Measurements from ENCODE around the gene PDZD8.

The PDZD8 gene

GRCh38 chr10:117373823-117374505 lies 1.3 kb downstream of the PDZD8 start:
- peaks cover 60% of the 10 kb centered on the region for H3K79me2 ChIP-seq (ENCODE audit: low read length)
- H3K9me3 ChIP-seq (ENCODE audit: insufficient read depth, low read length), result no peaks in the 10 kb centered on the region
- TF ChIP-seq CTCF (IDR thresholded peaks at IDR 0.05; ENCODE audit: low read depth, low read length) (no peak), EZH2phosphoT487 (IDR thresholded peaks at IDR 0.05; ENCODE audit: low read depth) (no peak)
- H3K36me3 ChIP-seq (replicated peaks; ENCODE audit: low read depth, low read length), result no peaks in the 10 kb centered on the region
- peaks cover 25% of the 10 kb centered on the region for H4K20me1 ChIP-seq (ENCODE audit: insufficient read depth, low read length)
- H2AFZ ChIP-seq (ENCODE audit: low read depth, low read length), result no peak overlapping the region
- H3K4me1 ChIP-seq (ENCODE audit: low read length), result peaks cover 16% of the 10 kb centered on the region
- H3K4me2 ChIP-seq (ENCODE audit: low read length), result peak overlapping the region; percentile 93
- H3K9ac ChIP-seq (ENCODE audit: low read length), result peak overlapping the region; percentile 81
- peak overlapping the region; percentile 83 for H3K4me3 ChIP-seq (ENCODE audit: low read length)
- H3K27ac ChIP-seq (ENCODE audit: low read length), result no peak overlapping the region
- H3K27me3 ChIP-seq (ENCODE audit: low read depth, low read length), result 0 out of 2 replicates have a peak, but pooled peaks cover 4% of the 10 kb centered on the region

- Histone ChIP-seq H2AFZ (ENCODE audit: low read depth, low read length) (no peak overlapping the region), H3K4me1 (ENCODE audit: low read length) (peaks cover 24% of the 10 kb centered on the region), H3K27ac (ENCODE audit: low read length) (no peak overlapping the region), H3K4me2 (ENCODE audit: low read length) (no peak overlapping the region), H4K20me1 (ENCODE audit: insufficient read depth, low read length) (peaks cover 40% of the 10 kb centered on the region), H3K36me3 (replicated peaks; ENCODE audit: low read depth, low read length) (no peaks in the 10 kb centered on the region), H3K79me2 (ENCODE audit: low read length) (peaks cover 97% of the 10 kb centered on the region), H3K27me3 (ENCODE audit: low read depth, low read length) (no peaks in the 10 kb centered on the region), H3K9ac (ENCODE audit: low read length) (no peak overlapping the region), H3K4me3 (ENCODE audit: low read length) (no peak overlapping the region), H3K9me3 (ENCODE audit: insufficient read depth, low read length) (no peaks in the 10 kb centered on the region)
- no peak for TF ChIP-seq CTCF (IDR thresholded peaks at IDR 0.05; ENCODE audit: low read depth, low read length)
- no peak for TF ChIP-seq EZH2phosphoT487 (IDR thresholded peaks at IDR 0.05; ENCODE audit: low read depth)
These were observed 5.0 kb downstream of the PDZD8 start for GRCh38 chr10:117370205-117370604.

GRCh38 chr10:117367718-117368117 lies 7.5 kb downstream of the PDZD8 start:
- no peak overlapping the region for H3K4me3 ChIP-seq (ENCODE audit: low read length)
- H3K27me3 ChIP-seq (ENCODE audit: low read depth, low read length), result no peaks in the 10 kb centered on the region
- H3K79me2 ChIP-seq (ENCODE audit: low read length), result peaks cover 98% of the 10 kb centered on the region
- H3K9me3 ChIP-seq (ENCODE audit: insufficient read depth, low read length), result no peaks in the 10 kb centered on the region
- H4K20me1 ChIP-seq (ENCODE audit: insufficient read depth, low read length), result peaks cover 48% of the 10 kb centered on the region
- H3K9ac ChIP-seq (ENCODE audit: low read length), result no peak overlapping the region
- TF ChIP-seq CTCF (IDR thresholded peaks at IDR 0.05; ENCODE audit: low read depth, low read length) (no peak), EZH2phosphoT487 (IDR thresholded peaks at IDR 0.05; ENCODE audit: low read depth) (no peak)
- no peak overlapping the region for H3K4me2 ChIP-seq (ENCODE audit: low read length)
- H3K36me3 ChIP-seq (replicated peaks; ENCODE audit: low read depth, low read length), result no peaks in the 10 kb centered on the region
- H2AFZ ChIP-seq (ENCODE audit: low read depth, low read length), result no peak overlapping the region
- no peak overlapping the region for H3K27ac ChIP-seq (ENCODE audit: low read length)
- peaks cover 36% of the 10 kb centered on the region for H3K4me1 ChIP-seq (ENCODE audit: low read length)

GRCh38 chr10:117366741-117367140 lies 8.5 kb downstream of the PDZD8 start:
- TF ChIP-seq CTCF (IDR thresholded peaks at IDR 0.05; ENCODE audit: low read depth, low read length) (no peak), EZH2phosphoT487 (IDR thresholded peaks at IDR 0.05; ENCODE audit: low read depth) (no peak)
- Histone ChIP-seq H3K4me2 (ENCODE audit: low read length) (no peak overlapping the region), H3K9ac (ENCODE audit: low read length) (no peak overlapping the region), H3K36me3 (replicated peaks; ENCODE audit: low read depth, low read length) (no peaks in the 10 kb centered on the region), H3K79me2 (ENCODE audit: low read length) (peaks cover 98% of the 10 kb centered on the region), H3K27me3 (ENCODE audit: low read depth, low read length) (no peaks in the 10 kb centered on the region), H4K20me1 (ENCODE audit: insufficient read depth, low read length) (peaks cover 39% of the 10 kb centered on the region), H2AFZ (ENCODE audit: low read depth, low read length) (no peak overlapping the region), H3K4me3 (ENCODE audit: low read length) (no peak overlapping the region), H3K4me1 (ENCODE audit: low read length) (peaks cover 30% of the 10 kb centered on the region), H3K9me3 (ENCODE audit: insufficient read depth, low read length) (no peaks in the 10 kb centered on the region), H3K27ac (ENCODE audit: low read length) (no peak overlapping the region)
